B cell (primary cell): Measurements from ENCODE around the gene ARHGEF26.

Experiments
- EZH2 ChIP-seq: IDR thresholded peaks from 2 replicates; pipeline ENCODE4 v1.6.1; 2012; ENCODE audit warnings: borderline replicate concordance, low read depth, mild to moderate bottlenecking, moderate library complexity, low read length; ENCODE audit not compliant: insufficient read depth, poor library complexity, severe bottlenecking
- TF ChIP-seq, protein P1 (sequence below): fragments of 200-600 bp; IDR thresholded peaks from one replicate; pipeline ENCODE4 v1.8.0; 2022; ENCODE audit warnings: antibody characterized with exemption, mild to moderate bottlenecking

DNA sequence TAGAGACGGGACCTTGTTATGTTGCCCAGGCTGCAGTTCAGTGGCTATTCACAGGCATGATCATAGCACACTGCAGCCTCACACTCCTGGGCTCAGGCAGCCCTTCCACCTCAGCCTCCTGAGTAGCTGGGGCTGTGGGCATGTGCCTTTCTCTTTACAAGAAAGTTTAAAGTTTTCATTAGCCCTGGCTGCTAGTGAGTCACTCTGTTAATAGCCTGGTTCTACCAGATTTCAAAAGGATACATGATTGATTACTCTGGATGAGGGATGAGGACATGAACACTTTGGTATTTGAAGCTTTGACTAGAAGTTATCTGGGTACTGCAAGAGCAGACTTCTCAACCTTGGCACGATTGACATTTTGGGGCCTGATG lies 108.0 kb downstream of the ARHGEF26 start:
- TF ChIP-seq, protein P1, sequence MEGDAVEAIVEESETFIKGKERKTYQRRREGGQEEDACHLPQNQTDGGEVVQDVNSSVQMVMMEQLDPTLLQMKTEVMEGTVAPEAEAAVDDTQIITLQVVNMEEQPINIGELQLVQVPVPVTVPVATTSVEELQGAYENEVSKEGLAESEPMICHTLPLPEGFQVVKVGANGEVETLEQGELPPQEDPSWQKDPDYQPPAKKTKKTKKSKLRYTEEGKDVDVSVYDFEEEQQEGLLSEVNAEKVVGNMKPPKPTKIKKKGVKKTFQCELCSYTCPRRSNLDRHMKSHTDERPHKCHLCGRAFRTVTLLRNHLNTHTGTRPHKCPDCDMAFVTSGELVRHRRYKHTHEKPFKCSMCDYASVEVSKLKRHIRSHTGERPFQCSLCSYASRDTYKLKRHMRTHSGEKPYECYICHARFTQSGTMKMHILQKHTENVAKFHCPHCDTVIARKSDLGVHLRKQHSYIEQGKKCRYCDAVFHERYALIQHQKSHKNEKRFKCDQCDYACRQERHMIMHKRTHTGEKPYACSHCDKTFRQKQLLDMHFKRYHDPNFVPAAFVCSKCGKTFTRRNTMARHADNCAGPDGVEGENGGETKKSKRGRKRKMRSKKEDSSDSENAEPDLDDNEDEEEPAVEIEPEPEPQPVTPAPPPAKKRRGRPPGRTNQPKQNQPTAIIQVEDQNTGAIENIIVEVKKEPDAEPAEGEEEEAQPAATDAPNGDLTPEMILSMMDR = no peak
- TF ChIP-seq EZH2 = no peak
